H1 (cell line): ENCODE results near the gene SLC23A3. TPM values are rescaled to one million over a fixed set of nuclear protein-coding genes. Genes with fewer than 3 reads are reported as not detected.

Source experiments
- CEBPB ChIP-seq: IDR thresholded peaks from 2 replicates; pipeline ENCODE4 v1.6.1; 2012; ENCODE audit warnings: low read depth, low read length
- CHD1 ChIP-seq: IDR thresholded peaks from 2 replicates; pipeline ENCODE4 v1.6.1; 2012; ENCODE audit warnings: low read depth, low read length, improper control_type of control experiment
- GABPA ChIP-seq: IDR thresholded peaks from 2 replicates; pipeline ENCODE4 v1.6.1; 2011; ENCODE audit warnings: mild to moderate bottlenecking, low read length, moderate library complexity, borderline replicate concordance; ENCODE audit not compliant: insufficient read depth
- GTF2F1 ChIP-seq: IDR thresholded peaks from 2 replicates; pipeline ENCODE4 v1.6.1; 2012; ENCODE audit warnings: low read depth, low read length, improper control_type of control experiment, borderline replicate concordance
- JUN ChIP-seq: IDR thresholded peaks from 2 replicates; pipeline ENCODE4 v1.6.1; 2011; ENCODE audit warnings: low read depth, mild to moderate bottlenecking, improper control_type of control experiment, low read length
- KDM5A ChIP-seq: fragments of 200-600 bp; IDR thresholded peaks from 2 replicates; pipeline ENCODE4 v1.7.1; 2012; ENCODE audit warnings: mild to moderate bottlenecking, low read length, inconsistent platforms, mixed read lengths
- POU5F1 ChIP-seq: IDR thresholded peaks from 2 replicates; pipeline ENCODE4 v1.6.1; 2011; ENCODE audit warnings: low read depth, mild to moderate bottlenecking, low read length, moderate library complexity
- polyA plus RNA-seq, 7 experiments: library from polyadenylated mRNA; depleted of rRNA in 3 of 7; stranded (reverse) in 5 of 7; unstranded in 2 of 7; fragments of >200 nt in 5 of 7; fragments of 200-250 nt in 2 of 7; gene quantifications; 1 replicate in 5 of 7; 2 replicates in 1 of 7; 4 replicates in 1 of 7; pipeline versions ENCODE4 v1.2.1 to v1.2.3, GENCODE V29; 2011 to 2013; ENCODE audit warnings: missing spikeins in 2 of 7, mixed read lengths in 2 of 7
- total RNA-seq: library from RNA; stranded (reverse); fragmentation: NEBNext Ultra II Directional; extraction: Animal tissue kit (Norgen Biotek cat#: 25700); gene quantifications from 2 replicates; pipeline ENCODE4 v1.2.1, GENCODE V29; 2021
- TF ChIP-seq, protein P1 (sequence below): fragments of 300-600 bp; sonication (generic); IDR thresholded peaks from 2 replicates; pipeline ENCODE4 v1.7.1; 2012; ENCODE audit warnings: low read length, moderate library complexity, mild to moderate bottlenecking, inconsistent platforms; ENCODE audit not compliant: insufficient replicate concordance
- TF ChIP-seq, protein P2 (sequence below): IDR thresholded peaks from 2 replicates; pipeline ENCODE4 v1.6.1; 2012; ENCODE audit warnings: low read length, inconsistent platforms

The SLC23A3 gene
- total and polyA plus RNA-seq, 2 of the 8 experiments (the other 6 are each of a cell fraction or from before 2014, with no cell fraction given) = 0.35 to 0.84 TPM

DNA sequence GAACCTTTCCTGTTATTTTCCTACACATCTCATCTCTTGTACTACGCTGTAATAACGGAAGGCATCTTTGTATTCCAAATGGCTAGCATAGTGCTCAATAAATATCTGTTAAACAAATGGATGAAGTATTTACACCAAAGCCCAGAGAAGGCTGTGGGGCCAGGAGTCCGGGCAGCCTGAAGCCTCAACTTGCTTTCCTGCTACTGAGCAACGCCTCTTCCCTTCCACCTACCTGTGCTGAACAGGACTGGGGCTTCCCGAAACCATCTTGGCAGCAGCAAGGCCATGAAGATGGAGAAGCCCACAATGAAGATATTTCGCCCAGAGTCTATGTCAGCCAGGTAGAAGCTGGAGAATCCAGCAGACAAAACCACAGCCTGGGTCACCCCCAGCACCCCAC is 6.7 kb downstream of the SLC23A3 start (continued):
- TF ChIP-seq, protein P1, sequence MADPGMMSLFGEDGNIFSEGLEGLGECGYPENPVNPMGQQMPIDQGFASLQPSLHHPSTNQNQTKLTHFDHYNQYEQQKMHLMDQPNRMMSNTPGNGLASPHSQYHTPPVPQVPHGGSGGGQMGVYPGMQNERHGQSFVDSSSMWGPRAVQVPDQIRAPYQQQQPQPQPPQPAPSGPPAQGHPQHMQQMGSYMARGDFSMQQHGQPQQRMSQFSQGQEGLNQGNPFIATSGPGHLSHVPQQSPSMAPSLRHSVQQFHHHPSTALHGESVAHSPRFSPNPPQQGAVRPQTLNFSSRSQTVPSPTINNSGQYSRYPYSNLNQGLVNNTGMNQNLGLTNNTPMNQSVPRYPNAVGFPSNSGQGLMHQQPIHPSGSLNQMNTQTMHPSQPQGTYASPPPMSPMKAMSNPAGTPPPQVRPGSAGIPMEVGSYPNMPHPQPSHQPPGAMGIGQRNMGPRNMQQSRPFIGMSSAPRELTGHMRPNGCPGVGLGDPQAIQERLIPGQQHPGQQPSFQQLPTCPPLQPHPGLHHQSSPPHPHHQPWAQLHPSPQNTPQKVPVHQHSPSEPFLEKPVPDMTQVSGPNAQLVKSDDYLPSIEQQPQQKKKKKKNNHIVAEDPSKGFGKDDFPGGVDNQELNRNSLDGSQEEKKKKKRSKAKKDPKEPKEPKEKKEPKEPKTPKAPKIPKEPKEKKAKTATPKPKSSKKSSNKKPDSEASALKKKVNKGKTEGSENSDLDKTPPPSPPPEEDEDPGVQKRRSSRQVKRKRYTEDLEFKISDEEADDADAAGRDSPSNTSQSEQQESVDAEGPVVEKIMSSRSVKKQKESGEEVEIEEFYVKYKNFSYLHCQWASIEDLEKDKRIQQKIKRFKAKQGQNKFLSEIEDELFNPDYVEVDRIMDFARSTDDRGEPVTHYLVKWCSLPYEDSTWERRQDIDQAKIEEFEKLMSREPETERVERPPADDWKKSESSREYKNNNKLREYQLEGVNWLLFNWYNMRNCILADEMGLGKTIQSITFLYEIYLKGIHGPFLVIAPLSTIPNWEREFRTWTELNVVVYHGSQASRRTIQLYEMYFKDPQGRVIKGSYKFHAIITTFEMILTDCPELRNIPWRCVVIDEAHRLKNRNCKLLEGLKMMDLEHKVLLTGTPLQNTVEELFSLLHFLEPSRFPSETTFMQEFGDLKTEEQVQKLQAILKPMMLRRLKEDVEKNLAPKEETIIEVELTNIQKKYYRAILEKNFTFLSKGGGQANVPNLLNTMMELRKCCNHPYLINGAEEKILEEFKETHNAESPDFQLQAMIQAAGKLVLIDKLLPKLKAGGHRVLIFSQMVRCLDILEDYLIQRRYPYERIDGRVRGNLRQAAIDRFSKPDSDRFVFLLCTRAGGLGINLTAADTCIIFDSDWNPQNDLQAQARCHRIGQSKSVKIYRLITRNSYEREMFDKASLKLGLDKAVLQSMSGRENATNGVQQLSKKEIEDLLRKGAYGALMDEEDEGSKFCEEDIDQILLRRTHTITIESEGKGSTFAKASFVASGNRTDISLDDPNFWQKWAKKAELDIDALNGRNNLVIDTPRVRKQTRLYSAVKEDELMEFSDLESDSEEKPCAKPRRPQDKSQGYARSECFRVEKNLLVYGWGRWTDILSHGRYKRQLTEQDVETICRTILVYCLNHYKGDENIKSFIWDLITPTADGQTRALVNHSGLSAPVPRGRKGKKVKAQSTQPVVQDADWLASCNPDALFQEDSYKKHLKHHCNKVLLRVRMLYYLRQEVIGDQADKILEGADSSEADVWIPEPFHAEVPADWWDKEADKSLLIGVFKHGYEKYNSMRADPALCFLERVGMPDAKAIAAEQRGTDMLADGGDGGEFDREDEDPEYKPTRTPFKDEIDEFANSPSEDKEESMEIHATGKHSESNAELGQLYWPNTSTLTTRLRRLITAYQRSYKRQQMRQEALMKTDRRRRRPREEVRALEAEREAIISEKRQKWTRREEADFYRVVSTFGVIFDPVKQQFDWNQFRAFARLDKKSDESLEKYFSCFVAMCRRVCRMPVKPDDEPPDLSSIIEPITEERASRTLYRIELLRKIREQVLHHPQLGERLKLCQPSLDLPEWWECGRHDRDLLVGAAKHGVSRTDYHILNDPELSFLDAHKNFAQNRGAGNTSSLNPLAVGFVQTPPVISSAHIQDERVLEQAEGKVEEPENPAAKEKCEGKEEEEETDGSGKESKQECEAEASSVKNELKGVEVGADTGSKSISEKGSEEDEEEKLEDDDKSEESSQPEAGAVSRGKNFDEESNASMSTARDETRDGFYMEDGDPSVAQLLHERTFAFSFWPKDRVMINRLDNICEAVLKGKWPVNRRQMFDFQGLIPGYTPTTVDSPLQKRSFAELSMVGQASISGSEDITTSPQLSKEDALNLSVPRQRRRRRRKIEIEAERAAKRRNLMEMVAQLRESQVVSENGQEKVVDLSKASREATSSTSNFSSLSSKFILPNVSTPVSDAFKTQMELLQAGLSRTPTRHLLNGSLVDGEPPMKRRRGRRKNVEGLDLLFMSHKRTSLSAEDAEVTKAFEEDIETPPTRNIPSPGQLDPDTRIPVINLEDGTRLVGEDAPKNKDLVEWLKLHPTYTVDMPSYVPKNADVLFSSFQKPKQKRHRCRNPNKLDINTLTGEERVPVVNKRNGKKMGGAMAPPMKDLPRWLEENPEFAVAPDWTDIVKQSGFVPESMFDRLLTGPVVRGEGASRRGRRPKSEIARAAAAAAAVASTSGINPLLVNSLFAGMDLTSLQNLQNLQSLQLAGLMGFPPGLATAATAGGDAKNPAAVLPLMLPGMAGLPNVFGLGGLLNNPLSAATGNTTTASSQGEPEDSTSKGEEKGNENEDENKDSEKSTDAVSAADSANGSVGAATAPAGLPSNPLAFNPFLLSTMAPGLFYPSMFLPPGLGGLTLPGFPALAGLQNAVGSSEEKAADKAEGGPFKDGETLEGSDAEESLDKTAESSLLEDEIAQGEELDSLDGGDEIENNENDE = no peak
- TF ChIP-seq CHD1 = no peak
- no peak for TF ChIP-seq KDM5A
- TF ChIP-seq CEBPB = no peak
- TF ChIP-seq GABPA = no peak
- TF ChIP-seq, protein P2, sequence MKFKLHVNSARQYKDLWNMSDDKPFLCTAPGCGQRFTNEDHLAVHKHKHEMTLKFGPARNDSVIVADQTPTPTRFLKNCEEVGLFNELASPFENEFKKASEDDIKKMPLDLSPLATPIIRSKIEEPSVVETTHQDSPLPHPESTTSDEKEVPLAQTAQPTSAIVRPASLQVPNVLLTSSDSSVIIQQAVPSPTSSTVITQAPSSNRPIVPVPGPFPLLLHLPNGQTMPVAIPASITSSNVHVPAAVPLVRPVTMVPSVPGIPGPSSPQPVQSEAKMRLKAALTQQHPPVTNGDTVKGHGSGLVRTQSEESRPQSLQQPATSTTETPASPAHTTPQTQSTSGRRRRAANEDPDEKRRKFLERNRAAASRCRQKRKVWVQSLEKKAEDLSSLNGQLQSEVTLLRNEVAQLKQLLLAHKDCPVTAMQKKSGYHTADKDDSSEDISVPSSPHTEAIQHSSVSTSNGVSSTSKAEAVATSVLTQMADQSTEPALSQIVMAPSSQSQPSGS = no peak
- no peak for TF ChIP-seq GTF2F1
- no peak for TF ChIP-seq JUN
- TF ChIP-seq POU5F1 = no peak
